ENCODE measurements around the gene RRAGC.
A peak's percentile ranks its signal among the peaks of the same experiment; 100 is the strongest.

The RRAGC gene

GRCh38 chr1:38826886-38827285, 32.7 kb downstream of the RRAGC start:
- H3K27ac ChIP-seq: no peak overlapping the region
- TF ChIP-seq ZFX (IDR thresholded peaks at IDR 0.05; ENCODE audit: borderline replicate concordance): no peak
- no peak for TF ChIP-seq CTCF (IDR thresholded peaks at IDR 0.05)

- no peak for TF ChIP-seq ZFX (IDR thresholded peaks at IDR 0.05; ENCODE audit: borderline replicate concordance)
- TF ChIP-seq CTCF (IDR thresholded peaks at IDR 0.05): no peak
Observed at GRCh38 chr1:38826262-38826661, 33.3 kb downstream of the RRAGC start.

GRCh38 chr1:38820860-38821259, 38.7 kb downstream of the RRAGC start:
- no peak overlapping the region for H3K27ac ChIP-seq
- TF ChIP-seq ZFX (IDR thresholded peaks at IDR 0.05; ENCODE audit: borderline replicate concordance) (no peak), CTCF (IDR thresholded peaks at IDR 0.05) (no peak)

More at GRCh38 chr1:38826262-38826661, 33.3 kb downstream of the RRAGC start:
- no peak overlapping the region for H3K27ac ChIP-seq

- H3K27ac ChIP-seq: no peak overlapping the region
- no peak for TF ChIP-seq CTCF (IDR thresholded peaks at IDR 0.05)
- TF ChIP-seq ZFX (IDR thresholded peaks at IDR 0.05; ENCODE audit: borderline replicate concordance): no peak
Observed at GRCh38 chr1:38819516-38819915, 40.1 kb downstream of the RRAGC start.

GRCh38 chr1:38819040-38819439, 40.5 kb downstream of the RRAGC start:
- TF ChIP-seq ZFX (IDR thresholded peaks at IDR 0.05; ENCODE audit: borderline replicate concordance) (no peak), CTCF (IDR thresholded peaks at IDR 0.05) (no peak)
- no peak overlapping the region for H3K27ac ChIP-seq

- TF ChIP-seq CTCF (IDR thresholded peaks at IDR 0.05) (peak; percentile 91), ZFX (IDR thresholded peaks at IDR 0.05; ENCODE audit: borderline replicate concordance) (no peak)
- H3K27ac ChIP-seq: no peak overlapping the region
Observed at GRCh38 chr1:38818175-38818976, 41.2 kb downstream of the RRAGC start.
